HG03135 (cell line): ENCODE data around the gene VGLL1.

Source experiments
- ATAC-seq: cut with Tn5 transposase; IDR thresholded peaks from one replicate; pipeline ENCODE4 v1.9.1; 2021; ENCODE audit warnings: mild to moderate bottlenecking, moderate library complexity; ENCODE audit not compliant: unreplicated experiment

VGLL1 gene

DNA sequence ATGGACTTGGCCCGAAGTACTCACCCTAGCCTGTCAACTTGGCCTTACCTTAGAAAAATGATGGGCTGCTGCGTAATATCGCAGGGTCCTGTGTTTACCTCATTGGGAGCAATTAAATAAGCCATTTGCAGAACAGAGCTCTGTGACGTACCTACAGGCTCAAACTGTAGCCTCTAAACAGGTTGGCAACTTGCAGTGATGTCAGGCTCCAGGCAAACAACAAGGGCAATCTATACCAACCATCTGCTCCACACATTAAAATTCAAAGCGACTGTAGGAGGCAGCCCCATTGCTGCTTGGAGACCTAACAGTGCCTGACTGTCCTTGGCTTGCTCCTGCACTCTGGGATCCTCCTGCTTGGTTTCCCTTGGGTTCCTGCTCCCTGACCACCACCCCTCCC lies 17.2 kb downstream of the VGLL1 start:
- no peak for ATAC-seq

DNA sequence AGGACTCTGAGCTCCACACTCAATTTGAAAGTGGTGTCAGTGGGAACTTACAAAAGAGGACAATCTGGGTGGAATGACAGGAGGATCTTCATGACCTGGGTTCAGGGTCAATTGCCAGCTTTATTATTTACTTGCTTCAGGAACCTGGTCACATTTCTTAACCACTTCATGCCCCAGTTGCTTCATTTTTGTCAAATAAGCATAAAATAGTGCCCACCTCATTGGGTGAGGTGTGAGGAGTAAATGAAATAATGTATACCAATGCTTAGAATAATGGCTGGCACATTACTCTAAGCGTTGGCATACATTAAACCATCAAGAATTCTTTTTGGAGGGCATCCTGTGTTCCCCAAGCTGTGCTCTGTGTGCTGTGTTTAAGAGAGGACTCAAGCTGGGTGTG lies 19.4 kb downstream of the VGLL1 start:
- no peak for ATAC-seq

DNA sequence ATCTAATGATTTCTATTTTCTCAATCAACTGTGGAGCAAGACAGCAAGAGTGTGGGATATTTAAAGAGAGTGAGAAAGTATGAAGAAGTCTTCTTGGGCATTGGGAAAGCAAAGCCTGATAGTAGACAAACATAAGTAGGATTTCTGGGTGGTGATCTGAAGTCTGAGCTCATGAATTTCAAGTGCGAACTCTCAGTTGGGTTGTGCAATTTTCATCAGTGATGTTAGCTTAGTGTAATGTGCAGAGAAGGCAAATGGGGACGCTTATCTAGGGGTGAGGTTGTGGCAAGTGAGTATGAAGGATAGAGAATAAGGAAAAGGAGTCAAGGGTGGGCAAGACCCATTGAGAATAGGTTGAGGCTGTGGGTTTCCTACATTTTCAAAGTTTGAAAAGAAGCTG lies 23.7 kb downstream of the VGLL1 start:
- ATAC-seq: no peak

DNA sequence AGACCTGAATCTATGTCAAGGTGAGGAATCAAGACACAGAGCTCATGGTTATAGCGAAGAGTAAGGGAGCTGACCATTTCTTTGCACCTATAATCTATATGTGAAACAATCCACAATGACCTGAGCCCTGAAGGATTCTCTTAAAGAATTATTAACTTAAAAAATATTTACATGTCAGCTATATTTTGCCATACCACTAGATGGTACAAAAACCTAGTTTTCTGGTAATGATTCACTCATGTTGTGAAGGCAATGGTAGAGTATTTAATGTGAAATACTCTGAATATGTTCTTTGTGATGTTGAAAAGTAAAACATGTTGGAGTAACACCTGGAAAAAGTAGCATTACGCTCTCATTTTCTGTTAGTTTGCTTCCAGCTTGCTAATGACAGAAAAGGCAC lies 40.0 kb downstream of the VGLL1 start:
- ATAC-seq: peak; percentile 57

DNA sequence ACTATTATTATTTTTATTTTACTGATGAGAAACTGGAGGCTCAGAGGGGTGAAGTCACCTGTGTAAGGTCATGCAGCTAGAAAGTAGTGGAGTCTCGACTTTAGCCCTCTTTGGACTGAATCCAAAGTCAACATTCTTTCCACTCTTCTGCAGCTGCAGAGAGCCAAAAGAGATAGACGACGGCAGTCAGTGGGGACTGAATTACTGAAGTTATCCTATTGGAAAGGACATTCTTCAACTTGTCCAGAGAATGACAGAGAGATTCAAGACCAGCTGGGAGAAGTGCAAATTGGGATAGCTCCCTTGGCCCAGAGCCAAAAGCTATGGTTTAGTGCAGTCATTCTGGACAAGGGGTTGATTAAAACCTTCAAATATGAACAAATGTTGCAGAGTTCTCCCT lies 42.5 kb downstream of the VGLL1 start:
- no peak for ATAC-seq

DNA sequence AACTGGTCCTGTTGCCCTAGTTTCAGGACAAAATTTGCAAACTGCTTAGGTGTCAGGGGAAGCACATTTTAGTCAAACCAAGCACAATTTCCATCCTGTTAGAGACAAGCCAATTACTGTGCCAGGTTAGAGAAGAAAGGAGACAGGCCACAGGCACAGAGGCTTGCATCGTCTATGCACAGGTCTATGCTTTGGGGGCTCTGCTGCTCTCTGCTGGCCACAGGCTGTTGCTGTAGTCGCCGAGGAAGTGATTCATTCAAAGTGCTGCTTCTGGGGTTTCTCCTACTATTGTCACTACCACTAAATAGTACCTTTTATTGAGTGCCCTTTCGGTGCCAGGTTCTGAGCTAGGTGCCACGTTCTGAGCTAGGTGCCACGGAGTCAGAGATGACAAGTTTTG lies 45.5 kb downstream of the VGLL1 start:
- ATAC-seq: peak; percentile 94

DNA sequence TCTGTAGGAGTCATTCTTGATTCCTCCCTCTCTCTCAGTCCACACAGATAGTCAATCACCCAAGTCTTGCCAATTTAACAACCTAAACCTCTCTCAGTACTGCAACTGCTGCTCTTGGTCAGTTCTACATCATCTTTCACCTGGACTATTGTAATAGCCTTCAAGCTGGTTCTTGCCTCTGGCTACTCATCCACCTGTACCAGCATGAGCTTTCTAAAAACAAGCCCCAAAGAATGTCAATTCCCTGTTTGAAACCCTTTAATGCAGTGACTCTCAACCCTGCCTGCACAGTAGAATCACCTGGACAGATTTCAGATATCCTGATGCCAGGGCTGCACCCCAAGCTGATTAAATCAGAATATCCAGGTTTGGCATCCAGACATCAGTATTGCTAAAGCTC lies 48.3 kb downstream of the VGLL1 start:
- ATAC-seq: no peak

DNA sequence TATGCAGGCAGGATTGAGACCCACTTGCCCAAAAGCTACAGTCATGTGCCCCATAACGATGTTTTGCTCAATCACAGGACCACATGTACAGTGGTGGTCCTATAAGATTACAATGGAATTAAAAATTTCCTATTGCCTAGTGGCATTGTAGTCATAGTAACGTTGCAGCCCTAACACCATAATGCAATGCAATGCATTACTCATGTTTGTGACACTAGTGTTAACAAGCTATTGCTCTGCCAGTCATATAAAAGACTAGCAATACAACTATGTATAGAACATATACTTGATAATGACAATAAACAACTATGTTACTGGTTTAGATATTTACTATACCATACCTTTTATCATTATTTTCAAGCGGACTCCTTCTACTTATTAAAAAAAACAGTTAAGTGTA lies 50.6 kb downstream of the VGLL1 start:
- ATAC-seq: no peak

DNA sequence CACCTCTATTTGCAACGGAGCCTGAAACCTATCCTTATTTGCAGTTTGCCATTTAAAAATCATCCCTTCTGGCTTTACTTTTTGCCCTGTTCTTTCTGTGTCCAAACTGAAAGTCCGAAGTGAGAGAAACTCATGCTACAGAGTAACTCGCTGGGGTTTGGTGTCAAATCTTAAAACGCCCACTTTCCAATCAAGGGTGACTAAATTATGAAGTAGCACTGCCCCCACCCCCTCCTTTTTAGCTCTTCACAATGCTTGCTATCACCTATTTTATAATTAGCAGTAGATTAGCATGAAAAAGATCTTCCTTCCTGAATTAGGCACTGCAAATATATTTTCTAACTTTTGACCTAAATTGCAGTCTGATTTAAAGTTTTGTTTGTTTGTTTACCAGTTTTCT lies 52.5 kb downstream of the VGLL1 start:
- no peak for ATAC-seq

DNA sequence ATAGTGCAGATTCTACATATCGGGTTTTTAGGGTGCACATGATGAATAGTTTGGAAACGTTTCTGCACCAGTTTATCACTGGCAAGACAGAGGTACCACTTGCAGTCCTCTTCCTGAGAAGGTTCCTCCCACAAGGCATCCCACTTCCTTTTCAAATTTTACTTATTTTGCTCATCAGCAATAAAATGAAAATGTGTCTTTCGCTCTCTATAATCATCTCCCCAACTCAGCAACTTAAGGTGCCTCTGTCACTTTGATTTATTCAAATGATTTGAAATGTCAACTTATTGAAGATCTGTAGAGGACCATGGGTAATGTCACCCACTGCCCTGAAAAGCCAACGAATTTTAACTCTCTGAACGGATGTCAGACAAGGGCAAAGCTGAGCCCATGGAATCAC lies 53.2 kb downstream of the VGLL1 start:
- no peak for ATAC-seq

DNA sequence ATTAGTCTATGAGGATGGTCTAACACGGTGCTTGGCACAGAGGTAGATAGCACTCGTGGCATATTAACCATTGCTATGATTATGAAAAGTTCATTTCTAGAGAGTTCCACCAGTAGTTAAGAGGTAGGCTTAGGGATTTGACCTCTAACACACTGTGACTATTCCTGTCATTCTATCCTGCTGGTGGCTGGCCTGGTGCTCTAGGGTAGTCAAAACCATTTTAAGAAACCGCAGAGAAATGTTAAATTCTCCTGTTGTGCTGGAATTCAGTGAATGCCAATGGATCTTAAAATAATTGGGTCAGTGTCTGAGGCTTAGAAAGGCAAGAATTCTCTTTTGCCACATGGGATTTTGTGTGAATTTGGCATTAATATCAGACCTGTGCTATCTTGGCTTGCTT lies 53.9 kb downstream of the VGLL1 start:
- no peak for ATAC-seq

DNA sequence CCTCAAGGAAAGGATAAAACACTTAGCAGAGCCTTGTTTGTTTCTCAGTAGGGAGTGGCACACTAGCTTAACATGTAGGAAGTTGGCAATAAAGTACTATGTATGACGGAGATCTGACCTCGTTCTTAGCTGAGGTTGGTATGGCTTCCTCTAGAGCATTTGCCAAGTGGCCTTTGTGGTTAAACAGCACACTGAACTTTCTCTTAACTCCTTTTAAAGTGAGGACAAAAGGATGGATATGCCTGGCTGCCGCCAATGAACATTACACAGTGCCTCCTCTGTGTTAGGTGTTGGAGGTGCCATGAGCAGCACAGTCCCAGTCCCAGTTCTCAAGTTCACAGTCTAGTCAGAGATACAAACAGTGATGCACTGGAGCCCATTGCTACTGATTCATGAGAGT lies 54.4 kb downstream of the VGLL1 start:
- ATAC-seq: no peak

DNA sequence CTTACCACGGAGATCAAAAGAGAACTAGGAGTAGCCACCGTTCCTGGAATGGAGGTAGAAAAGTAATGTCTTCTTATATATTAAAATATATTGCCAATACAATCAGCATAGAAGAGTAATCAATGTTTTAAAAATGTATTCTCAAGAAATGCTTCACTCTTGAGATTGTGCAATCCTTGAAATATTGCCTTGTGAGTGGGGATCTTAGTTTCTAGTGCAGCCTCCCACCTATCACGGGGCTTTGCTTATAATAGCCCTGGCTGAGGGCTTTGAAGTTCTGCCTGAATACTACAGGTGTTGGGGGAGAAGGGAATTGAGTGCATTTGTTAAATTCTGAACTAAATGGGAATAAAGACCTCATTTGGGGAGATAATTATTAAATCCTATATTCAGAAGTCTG lies 55.5 kb downstream of the VGLL1 start:
- no peak for ATAC-seq

DNA sequence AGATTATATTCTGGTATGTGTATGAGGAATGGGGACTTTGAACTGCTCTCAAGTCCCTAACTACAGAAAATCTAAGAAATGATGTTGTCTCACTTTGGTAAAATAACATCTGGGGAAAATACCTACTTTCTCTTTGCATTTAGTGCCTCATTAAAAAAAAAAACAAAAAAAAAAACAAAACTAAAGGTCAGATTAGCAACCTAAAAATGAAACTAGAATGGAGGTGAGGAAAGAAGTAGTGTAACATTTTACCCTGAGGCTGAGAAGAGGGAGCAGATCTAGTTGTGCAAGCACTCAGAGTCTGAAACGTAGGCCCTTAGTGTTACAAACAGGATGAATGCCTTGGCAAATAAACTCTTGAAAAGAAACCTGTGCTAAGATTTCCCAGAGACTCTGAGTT lies 56.0 kb downstream of the VGLL1 start:
- no peak for ATAC-seq

DNA sequence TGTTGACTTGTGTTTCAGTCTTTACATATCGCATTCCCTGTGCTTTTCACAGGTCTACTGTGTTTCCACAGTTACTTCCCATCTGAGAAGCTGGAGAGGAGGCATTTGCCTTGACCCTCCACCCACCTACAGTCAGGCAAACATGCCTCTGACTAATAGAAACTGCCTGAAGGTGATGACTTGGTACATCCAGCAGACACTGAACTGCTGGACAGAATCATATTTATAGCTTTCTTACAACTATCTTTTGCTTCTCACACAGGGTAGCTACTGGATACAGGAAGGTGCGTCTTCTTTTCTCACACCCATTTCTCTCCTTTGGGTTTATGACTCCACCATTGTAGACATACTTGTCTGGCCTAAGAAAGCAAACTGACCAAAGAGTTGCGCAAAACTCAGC lies 58.0 kb downstream of the VGLL1 start:
- ATAC-seq: no peak

DNA sequence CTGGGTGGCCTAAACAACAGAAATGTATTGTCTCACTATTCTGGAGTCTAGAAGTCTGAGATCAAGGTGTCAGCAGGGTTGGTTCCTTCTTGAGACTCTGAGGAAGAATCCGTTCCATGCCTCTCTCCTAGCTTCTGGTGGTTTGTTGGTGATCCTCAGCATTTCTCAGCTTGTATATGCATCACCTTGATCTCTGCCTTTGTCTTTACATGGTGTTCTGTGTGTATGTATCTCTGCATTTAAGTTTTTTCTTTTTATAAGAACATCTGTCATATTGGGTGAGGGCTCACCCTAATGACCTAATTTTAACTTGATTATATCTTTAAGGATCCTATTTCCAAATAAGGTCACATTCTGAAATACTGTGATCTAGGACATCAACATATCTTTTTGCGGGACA lies 65.3 kb downstream of the VGLL1 start:
- no peak for ATAC-seq

DNA sequence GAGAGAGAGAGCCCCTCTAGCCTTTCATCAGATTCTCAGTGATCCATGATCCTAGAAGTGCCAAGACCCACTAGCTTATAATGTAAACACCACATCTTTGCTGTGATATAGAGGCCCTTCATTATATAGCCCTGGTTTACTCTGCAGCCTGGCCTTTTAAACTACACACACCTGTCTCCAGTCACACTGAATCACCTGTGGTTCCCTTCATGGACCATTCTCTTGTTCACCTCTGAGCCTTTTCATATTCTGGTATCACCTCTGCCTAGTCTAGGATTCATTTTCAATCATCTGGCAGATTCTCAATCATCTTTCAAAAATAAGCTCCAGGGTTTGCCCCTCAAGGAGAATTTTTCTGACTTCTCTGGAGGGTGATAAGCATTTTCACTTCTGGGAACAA lies 65.9 kb downstream of the VGLL1 start:
- ATAC-seq: no peak

DNA sequence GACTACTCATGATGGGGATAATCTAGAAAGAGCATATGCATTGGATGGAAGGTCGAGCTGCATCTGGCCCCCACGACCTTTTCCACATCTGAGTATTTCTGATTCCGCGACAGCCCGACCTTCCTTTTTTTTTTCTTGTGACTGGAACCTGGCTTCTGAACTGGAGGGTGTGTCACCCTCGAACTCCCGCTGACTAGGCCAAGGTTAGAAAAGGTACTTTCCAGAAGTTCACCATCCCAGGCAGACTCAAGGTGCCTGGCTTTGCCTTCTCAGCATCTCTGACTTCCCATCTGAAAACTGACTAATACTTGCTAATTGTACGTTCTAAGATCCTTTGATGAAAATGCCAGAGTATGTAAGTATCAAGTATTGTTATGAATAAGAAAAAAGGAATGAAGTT lies 66.6 kb downstream of the VGLL1 start:
- ATAC-seq: no peak

DNA sequence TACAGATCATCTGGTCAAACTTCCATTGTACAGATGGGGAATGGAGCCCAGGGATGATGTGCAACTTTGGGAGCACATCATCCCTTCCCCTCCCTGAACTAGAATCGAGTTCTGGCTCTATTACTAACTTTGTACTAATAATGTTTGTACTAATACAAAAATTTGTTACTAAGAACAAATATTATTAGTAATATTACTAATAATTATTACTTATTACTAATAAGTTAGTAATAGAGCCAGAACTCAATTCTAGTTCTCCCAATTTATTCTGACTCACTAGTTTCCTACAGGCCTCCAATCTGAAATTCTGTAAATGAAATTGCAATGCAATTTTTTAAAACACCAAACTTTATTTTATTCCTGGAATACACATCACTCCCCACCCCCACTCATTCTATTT lies 68.0 kb downstream of the VGLL1 start:
- no peak for ATAC-seq
